GM12892 (cell line): ENCODE results near the gene SRSF10.
"Not testable (repeated sequence)": the region's sequence is repeated elsewhere in the genome, so short reads cannot be mapped to it uniquely, and the experiment has no call there.

Experiments
- DNase-seq: peaks from one replicate; pipeline ENCODE4 v3.0.0; 2011; ENCODE audit not compliant: insufficient read length
- FAIRE-seq: peaks from 2 replicates; lab custom pipeline; 2011; peaks lifted over from hg19 to GRCh38; lab: Jason Lieb, UNC
- POLR2A ChIP-seq: IDR thresholded peaks from 2 replicates; pipeline ENCODE4 v1.6.1; 2011; ENCODE audit warnings: low read depth, low read length, control low read depth
- POLR2AphosphoS5 ChIP-seq: IDR thresholded peaks from 2 replicates; pipeline ENCODE4 v1.6.1; 2011; ENCODE audit warnings: low read depth, low read length, control low read depth
- TAF1 ChIP-seq: IDR thresholded peaks from 2 replicates; pipeline ENCODE4 v1.6.1; 2011; ENCODE audit warnings: low read depth, mild to moderate bottlenecking, control low read depth, low read length, borderline replicate concordance

The SRSF10 gene

GRCh38 chr1:23960291-23961020 is 19.7 kb downstream of the SRSF10 start:
- peak; percentile 42 for FAIRE-seq
- DNase-seq = no peak

GRCh38 chr1:23959461-23960290 is 20.5 kb downstream of the SRSF10 start, which contains the start of gene PNRC2:
Gene PNRC2 (plus strand): TSS chr1:23959828. CDS start chr1:23961458, 1,630 bp downstream.
- TF ChIP-seq POLR2A = peak; percentile 95; the same call in 1 of the 2 replicates
- peak; percentile 88; the same call in 1 of the 2 replicates for TF ChIP-seq POLR2AphosphoS5
- peak; percentile 89 for TF ChIP-seq TAF1
- FAIRE-seq (no peak), DNase-seq (peak; percentile 94)

More at GRCh38 chr1:23960291-23961020, 19.7 kb downstream of the SRSF10 start:
- TF ChIP-seq POLR2AphosphoS5 = no peak
- TF ChIP-seq TAF1 = no peak
- no peak for TF ChIP-seq POLR2A

- FAIRE-seq (peak; percentile 96), DNase-seq (peak; percentile 65)
- TF ChIP-seq TAF1 (peak; percentile 86), POLR2A (peak; percentile 77), POLR2AphosphoS5 (peak; percentile 94)
These were observed 21.2 kb downstream of the SRSF10 start for GRCh38 chr1:23958810-23959460.

- FAIRE-seq, DNase-seq: not testable (repeated sequence)
These were observed 21.9 kb downstream of the SRSF10 start for GRCh38 chr1:23958040-23958809.

GRCh38 chr1:23957096-23957495 is 23.0 kb downstream of the SRSF10 start:
- FAIRE-seq = no peak
- TF ChIP-seq POLR2A (no peak), TAF1 (no peak), POLR2AphosphoS5 (no peak)
- no peak for DNase-seq

- TF ChIP-seq TAF1 (no peak), POLR2AphosphoS5 (no peak), POLR2A (no peak)
- FAIRE-seq (no peak), DNase-seq (no peak)
These were observed 27.1 kb downstream of the SRSF10 start for GRCh38 chr1:23953020-23953419.

GRCh38 chr1:23947366-23947765 is 32.8 kb downstream of the SRSF10 start:
- TF ChIP-seq POLR2AphosphoS5 = no peak
- no peak for FAIRE-seq
- no peak for DNase-seq

- DNase-seq (no peak), FAIRE-seq (no peak)
- TF ChIP-seq TAF1 (no peak), POLR2A (no peak), POLR2AphosphoS5 (no peak)
These were observed 43.5 kb downstream of the SRSF10 start for GRCh38 chr1:23936481-23937176.

GRCh38 chr1:23931491-23931880 is 48.6 kb downstream of the SRSF10 start:
- peak; percentile 86 for FAIRE-seq
- DNase-seq = no peak
- TF ChIP-seq TAF1 (no peak), POLR2AphosphoS5 (no peak), POLR2A (no peak)

GRCh38 chr1:23930861-23931490 is 49.2 kb downstream of the SRSF10 start:
- TF ChIP-seq POLR2A = no peak
- no peak for TF ChIP-seq TAF1
- TF ChIP-seq POLR2AphosphoS5 = no peak
- FAIRE-seq (peak; percentile 64), DNase-seq (no peak)
